HepG2 (cell line): ENCODE data around the gene TNFSF12. TPM values are rescaled to one million over a fixed set of nuclear protein-coding genes. Genes with fewer than 3 reads are reported as not detected.

Experiments used
- ERF ChIP-seq: IDR thresholded peaks from 2 replicates; pipeline ENCODE4 v1.6.1; 2018; ENCODE audit warnings: missing biosample characterization, missing genetic modification reagents
- FLYWCH1 ChIP-seq: sonication (generic); formaldehyde crosslinking; IDR thresholded peaks from 2 replicates; pipeline ENCODE4 v1.8.1; 2023; ENCODE audit warnings: mild to moderate bottlenecking, missing genetic modification reagents
- RARA ChIP-seq: IDR thresholded peaks from 2 replicates; pipeline ENCODE4 v1.6.1; 2016; ENCODE audit warnings: missing genetic modification reagents, missing compliant biosample characterization
- SIX4 ChIP-seq: sonication (generic); formaldehyde crosslinking; IDR thresholded peaks from 2 replicates; pipeline ENCODE4 v1.4.0; 2020; ENCODE audit warnings: missing genetic modification reagents
- SUZ12 ChIP-seq: fragments of 150-350 bp; IDR thresholded peaks from 2 replicates; pipeline ENCODE4 v1.6.1; 2014; ENCODE audit warnings: low read depth, low read length
- ZFP36 ChIP-seq: fragments of 150-350 bp; IDR thresholded peaks from 2 replicates; pipeline ENCODE4 v1.6.1; 2018; ENCODE audit warnings: borderline replicate concordance, low read length, low read depth; ENCODE audit not compliant: partially characterized antibody
- ZNF234 ChIP-seq: sonication (generic); formaldehyde crosslinking; conservative IDR thresholded peaks from 2 replicates; pipeline ENCODE4 v1.5.1; 2020; ENCODE audit warnings: mild to moderate bottlenecking, missing genetic modification reagents
- ZNF562 ChIP-seq: sonication (generic); formaldehyde crosslinking; IDR thresholded peaks from 2 replicates; pipeline ENCODE4 v1.8.0; 2022; ENCODE audit warnings: missing genetic modification reagents, borderline replicate concordance
- ZNF569 ChIP-seq: sonication (generic); formaldehyde crosslinking; IDR thresholded peaks from 2 replicates; pipeline ENCODE4 v1.5.0; 2020; ENCODE audit warnings: mild to moderate bottlenecking, missing genetic modification reagents, moderate library complexity, borderline replicate concordance
- polyA plus RNA-seq, 8 experiments: library from polyadenylated mRNA; depleted of rRNA in 3 of 8; stranded (reverse) in 7 of 8; unstranded in 1 of 8; fragments of >200 nt; fragmentation: Illumina TruSeq in 4 of 8; extraction: Trizol in 4 of 8; gene quantifications; 2 replicates each; pipeline versions ENCODE4 v1.2.1 to v1.2.3, GENCODE V29; 2011 to 2016; ENCODE audit warnings: low read depth in 4 of 8, missing spikeins in 1 of 8, mixed read lengths in 1 of 8; ENCODE audit not compliant: insufficient read depth in 1 of 8
- total RNA-seq, 5 experiments: library from RNA; depleted of rRNA; stranded (reverse); fragments of >200 nt; fragmentation: Illumina TruSeq; extraction: Trizol; gene quantifications; 2 replicates each; pipeline ENCODE4 v1.2.3, GENCODE V29; 2016; ENCODE audit warnings: low read depth in 1 of 5
- TF ChIP-seq, protein P1 (sequence below), 2 experiments: IDR thresholded peaks; 2 replicates each; pipeline ENCODE4 v1.6.1; 2011 to 2012; ENCODE audit warnings: low read length in 2 of 2, borderline replicate concordance in 1 of 2, low read depth in 1 of 2, mild to moderate bottlenecking in 1 of 2, moderate library complexity in 1 of 2
- TF ChIP-seq, protein P2 (sequence below): sonication (generic); formaldehyde crosslinking; IDR thresholded peaks from 2 replicates; pipeline ENCODE4 v1.4.0; 2020; ENCODE audit warnings: missing genetic modification reagents
- TF ChIP-seq, protein P3 (sequence below): sonication (generic); formaldehyde crosslinking; IDR thresholded peaks from 2 replicates; pipeline ENCODE4 v1.4.0; 2020; ENCODE audit warnings: missing genetic modification reagents, borderline replicate concordance
- TF ChIP-seq, protein P4 (sequence below): sonication (generic); formaldehyde crosslinking; IDR thresholded peaks from 2 replicates; pipeline ENCODE4 v1.4.0; 2020; ENCODE audit warnings: mild to moderate bottlenecking, missing genetic modification reagents
- TF ChIP-seq, protein P5 (sequence below): sonication (generic); formaldehyde crosslinking; IDR thresholded peaks from 2 replicates; pipeline ENCODE4 v1.4.0; 2020; ENCODE audit warnings: missing genetic modification reagents

Gene TNFSF12
- total and polyA plus RNA-seq, 2 of the 13 experiments (the other 11 are each of a cell fraction or from before 2014, with no cell fraction given), result 0.93 to 7.2 TPM

DNA sequence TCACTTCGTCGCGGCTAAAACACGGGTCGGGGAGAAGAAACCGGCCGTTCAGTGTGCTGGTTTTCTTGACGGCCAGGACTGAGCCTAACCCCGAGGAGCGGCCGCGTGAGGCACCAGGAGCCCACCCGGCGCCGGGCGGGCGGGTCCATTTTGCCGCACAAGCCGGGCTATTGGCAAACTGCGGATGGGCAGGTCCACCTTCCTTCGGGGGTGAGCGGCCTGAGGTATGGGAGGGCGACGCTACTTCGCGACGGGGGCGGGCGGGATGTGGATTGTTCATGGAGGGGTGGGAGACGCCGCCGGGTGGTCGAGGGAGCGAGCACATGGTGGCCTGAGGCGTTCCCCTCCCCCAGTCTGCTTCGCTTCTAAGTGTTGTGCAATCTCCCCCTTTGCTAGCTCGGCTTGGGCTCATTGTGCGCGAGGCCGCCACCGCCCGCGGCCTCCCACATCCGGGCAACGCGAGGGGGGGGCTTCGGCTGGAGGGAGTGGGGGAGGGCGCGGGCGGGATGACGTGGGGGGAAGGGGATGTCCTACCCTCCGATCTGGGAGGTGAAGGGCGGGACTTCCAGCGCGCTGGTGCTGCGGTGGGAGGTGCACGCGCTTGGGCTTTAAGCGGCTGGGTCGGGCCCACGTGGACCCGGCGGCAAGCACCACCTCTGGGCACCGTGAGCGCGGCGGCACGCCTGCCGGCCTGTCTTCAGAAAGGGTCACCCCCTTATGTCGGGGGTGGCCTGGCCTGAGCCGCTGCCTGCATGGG, 24.6 kb downstream of the TNFSF12 start (continued):
- TF ChIP-seq, protein P1, sequence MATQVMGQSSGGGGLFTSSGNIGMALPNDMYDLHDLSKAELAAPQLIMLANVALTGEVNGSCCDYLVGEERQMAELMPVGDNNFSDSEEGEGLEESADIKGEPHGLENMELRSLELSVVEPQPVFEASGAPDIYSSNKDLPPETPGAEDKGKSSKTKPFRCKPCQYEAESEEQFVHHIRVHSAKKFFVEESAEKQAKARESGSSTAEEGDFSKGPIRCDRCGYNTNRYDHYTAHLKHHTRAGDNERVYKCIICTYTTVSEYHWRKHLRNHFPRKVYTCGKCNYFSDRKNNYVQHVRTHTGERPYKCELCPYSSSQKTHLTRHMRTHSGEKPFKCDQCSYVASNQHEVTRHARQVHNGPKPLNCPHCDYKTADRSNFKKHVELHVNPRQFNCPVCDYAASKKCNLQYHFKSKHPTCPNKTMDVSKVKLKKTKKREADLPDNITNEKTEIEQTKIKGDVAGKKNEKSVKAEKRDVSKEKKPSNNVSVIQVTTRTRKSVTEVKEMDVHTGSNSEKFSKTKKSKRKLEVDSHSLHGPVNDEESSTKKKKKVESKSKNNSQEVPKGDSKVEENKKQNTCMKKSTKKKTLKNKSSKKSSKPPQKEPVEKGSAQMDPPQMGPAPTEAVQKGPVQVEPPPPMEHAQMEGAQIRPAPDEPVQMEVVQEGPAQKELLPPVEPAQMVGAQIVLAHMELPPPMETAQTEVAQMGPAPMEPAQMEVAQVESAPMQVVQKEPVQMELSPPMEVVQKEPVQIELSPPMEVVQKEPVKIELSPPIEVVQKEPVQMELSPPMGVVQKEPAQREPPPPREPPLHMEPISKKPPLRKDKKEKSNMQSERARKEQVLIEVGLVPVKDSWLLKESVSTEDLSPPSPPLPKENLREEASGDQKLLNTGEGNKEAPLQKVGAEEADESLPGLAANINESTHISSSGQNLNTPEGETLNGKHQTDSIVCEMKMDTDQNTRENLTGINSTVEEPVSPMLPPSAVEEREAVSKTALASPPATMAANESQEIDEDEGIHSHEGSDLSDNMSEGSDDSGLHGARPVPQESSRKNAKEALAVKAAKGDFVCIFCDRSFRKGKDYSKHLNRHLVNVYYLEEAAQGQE (IDR thresholded peaks at IDR 0.05; ENCODE audit: borderline replicate concordance in 1 of 2, low read depth in 1 of 2, low read length in 2 of 2), result no peak; a peak in 1 of 4 replicates
- TF ChIP-seq, protein P2, sequence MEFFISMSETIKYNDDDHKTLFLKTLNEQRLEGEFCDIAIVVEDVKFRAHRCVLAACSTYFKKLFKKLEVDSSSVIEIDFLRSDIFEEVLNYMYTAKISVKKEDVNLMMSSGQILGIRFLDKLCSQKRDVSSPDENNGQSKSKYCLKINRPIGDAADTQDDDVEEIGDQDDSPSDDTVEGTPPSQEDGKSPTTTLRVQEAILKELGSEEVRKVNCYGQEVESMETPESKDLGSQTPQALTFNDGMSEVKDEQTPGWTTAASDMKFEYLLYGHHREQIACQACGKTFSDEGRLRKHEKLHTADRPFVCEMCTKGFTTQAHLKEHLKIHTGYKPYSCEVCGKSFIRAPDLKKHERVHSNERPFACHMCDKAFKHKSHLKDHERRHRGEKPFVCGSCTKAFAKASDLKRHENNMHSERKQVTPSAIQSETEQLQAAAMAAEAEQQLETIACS (CRISPR knock-in tag), result no peak; the same call in none of the 2 replicates
- TF ChIP-seq ZNF569 (no peak), SIX4 (CRISPR knock-in tag) (no peak), ZNF562 (CRISPR knock-in tag) (no peak), SUZ12 (no peak), FLYWCH1 (no peak), ZFP36 (no peak), RARA (CRISPR knock-in tag) (peak; percentile 33), ZNF234 (CRISPR knock-in tag) (no peak), ERF (CRISPR knock-in tag) (peak; percentile 49; the same call in 1 of the 2 replicates)
- TF ChIP-seq, protein P3, sequence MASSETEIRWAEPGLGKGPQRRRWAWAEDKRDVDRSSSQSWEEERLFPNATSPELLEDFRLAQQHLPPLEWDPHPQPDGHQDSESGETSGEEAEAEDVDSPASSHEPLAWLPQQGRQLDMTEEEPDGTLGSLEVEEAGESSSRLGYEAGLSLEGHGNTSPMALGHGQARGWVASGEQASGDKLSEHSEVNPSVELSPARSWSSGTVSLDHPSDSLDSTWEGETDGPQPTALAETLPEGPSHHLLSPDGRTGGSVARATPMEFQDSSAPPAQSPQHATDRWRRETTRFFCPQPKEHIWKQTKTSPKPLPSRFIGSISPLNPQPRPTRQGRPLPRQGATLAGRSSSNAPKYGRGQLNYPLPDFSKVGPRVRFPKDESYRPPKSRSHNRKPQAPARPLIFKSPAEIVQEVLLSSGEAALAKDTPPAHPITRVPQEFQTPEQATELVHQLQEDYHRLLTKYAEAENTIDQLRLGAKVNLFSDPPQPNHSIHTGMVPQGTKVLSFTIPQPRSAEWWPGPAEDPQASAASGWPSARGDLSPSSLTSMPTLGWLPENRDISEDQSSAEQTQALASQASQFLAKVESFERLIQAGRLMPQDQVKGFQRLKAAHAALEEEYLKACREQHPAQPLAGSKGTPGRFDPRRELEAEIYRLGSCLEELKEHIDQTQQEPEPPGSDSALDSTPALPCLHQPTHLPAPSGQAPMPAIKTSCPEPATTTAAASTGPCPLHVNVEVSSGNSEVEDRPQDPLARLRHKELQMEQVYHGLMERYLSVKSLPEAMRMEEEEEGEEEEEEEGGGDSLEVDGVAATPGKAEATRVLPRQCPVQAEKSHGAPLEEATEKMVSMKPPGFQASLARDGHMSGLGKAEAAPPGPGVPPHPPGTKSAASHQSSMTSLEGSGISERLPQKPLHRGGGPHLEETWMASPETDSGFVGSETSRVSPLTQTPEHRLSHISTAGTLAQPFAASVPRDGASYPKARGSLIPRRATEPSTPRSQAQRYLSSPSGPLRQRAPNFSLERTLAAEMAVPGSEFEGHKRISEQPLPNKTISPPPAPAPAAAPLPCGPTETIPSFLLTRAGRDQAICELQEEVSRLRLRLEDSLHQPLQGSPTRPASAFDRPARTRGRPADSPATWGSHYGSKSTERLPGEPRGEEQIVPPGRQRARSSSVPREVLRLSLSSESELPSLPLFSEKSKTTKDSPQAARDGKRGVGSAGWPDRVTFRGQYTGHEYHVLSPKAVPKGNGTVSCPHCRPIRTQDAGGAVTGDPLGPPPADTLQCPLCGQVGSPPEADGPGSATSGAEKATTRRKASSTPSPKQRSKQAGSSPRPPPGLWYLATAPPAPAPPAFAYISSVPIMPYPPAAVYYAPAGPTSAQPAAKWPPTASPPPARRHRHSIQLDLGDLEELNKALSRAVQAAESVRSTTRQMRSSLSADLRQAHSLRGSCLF (CRISPR knock-in tag), result no peak
- TF ChIP-seq, protein P4, sequence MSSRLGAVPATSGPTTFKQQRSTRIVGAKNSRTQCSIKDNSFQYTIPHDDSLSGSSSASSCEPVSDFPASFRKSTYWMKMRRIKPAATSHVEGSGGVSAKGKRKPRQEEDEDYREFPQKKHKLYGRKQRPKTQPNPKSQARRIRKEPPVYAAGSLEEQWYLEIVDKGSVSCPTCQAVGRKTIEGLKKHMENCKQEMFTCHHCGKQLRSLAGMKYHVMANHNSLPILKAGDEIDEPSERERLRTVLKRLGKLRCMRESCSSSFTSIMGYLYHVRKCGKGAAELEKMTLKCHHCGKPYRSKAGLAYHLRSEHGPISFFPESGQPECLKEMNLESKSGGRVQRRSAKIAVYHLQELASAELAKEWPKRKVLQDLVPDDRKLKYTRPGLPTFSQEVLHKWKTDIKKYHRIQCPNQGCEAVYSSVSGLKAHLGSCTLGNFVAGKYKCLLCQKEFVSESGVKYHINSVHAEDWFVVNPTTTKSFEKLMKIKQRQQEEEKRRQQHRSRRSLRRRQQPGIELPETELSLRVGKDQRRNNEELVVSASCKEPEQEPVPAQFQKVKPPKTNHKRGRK, result no peak
- TF ChIP-seq, protein P5, sequence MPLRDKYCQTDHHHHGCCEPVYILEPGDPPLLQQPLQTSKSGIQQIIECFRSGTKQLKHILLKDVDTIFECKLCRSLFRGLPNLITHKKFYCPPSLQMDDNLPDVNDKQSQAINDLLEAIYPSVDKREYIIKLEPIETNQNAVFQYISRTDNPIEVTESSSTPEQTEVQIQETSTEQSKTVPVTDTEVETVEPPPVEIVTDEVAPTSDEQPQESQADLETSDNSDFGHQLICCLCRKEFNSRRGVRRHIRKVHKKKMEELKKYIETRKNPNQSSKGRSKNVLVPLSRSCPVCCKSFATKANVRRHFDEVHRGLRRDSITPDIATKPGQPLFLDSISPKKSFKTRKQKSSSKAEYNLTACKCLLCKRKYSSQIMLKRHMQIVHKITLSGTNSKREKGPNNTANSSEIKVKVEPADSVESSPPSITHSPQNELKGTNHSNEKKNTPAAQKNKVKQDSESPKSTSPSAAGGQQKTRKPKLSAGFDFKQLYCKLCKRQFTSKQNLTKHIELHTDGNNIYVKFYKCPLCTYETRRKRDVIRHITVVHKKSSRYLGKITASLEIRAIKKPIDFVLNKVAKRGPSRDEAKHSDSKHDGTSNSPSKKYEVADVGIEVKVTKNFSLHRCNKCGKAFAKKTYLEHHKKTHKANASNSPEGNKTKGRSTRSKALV (CRISPR knock-in tag), result no peak
